ENCODE measurements around the gene PARVG.

- TF ChIP-seq EZH2phosphoT487 (IDR thresholded peaks at IDR 0.05; ENCODE audit: insufficient read depth, low read depth) (no peak), EZH2 (IDR thresholded peaks at IDR 0.05; ENCODE audit: insufficient read depth, poor library complexity, severe bottlenecking) (no peak)
Observed at GRCh38 chr22:44202261-44202789, 21.6 kb downstream of the PARVG start.

Measured in GM23248 (cell line).